ENCODE data around the gene SPG11. TPM values are rescaled to one million over a fixed set of nuclear protein-coding genes. Genes with fewer than 3 reads are reported as not detected.

The SPG11 gene
- total and polyA plus RNA-seq, 2 donors from 2014 or later, result 35.3 to 100 TPM

DNA sequence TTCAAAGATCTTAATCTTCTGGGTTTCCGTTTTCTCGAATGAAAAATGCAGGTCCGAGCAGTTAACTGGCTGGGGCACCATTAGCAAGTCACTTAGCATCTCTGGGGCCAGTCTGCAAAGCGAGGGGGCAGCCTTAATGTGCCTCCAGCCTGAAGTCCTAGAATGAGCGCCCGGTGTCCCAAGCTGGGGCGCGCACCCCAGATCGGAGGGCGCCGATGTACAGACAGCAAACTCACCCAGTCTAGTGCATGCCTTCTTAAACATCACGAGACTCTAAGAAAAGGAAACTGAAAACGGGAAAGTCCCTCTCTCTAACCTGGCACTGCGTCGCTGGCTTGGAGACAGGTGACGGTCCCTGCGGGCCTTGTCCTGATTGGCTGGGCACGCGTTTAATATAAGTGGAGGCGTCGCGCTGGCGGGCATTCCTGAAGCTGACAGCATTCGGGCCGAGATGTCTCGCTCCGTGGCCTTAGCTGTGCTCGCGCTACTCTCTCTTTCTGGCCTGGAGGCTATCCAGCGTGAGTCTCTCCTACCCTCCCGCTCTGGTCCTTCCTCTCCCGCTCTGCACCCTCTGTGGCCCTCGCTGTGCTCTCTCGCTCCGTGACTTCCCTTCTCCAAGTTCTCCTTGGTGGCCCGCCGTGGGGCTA, 47.8 kb upstream of the SPG11 start, which contains the start of the genes B2M and PATL2:
TSS of gene B2M (plus strand) at position 422 of the 647 bp plus-strand sequence. CDS start at position 452, 30 bp downstream.
TSS of gene PATL2 (minus strand) at position 228 of the 647 bp plus-strand sequence. CDS start 34,833 bp downstream, outside the sequence.
- H3K27me3 ChIP-seq (ENCODE audit: control insufficient read depth, insufficient read depth, low read length), result no peaks in the 10 kb centered on the region
- H3K9ac ChIP-seq (ENCODE audit: low read length in 3 of 3), result peak within 1 kb of the TSS; percentile 74 to 99 (median 89)
- H3K4me1 ChIP-seq (ENCODE audit: control insufficient read depth in 2 of 3, insufficient read depth in 2 of 3, low read depth in 1 of 3, low read length in 3 of 3), result peaks cover 0 to 3% (median 0%) of the 10 kb centered on the region in 3 donors
- TF ChIP-seq, protein P1, sequence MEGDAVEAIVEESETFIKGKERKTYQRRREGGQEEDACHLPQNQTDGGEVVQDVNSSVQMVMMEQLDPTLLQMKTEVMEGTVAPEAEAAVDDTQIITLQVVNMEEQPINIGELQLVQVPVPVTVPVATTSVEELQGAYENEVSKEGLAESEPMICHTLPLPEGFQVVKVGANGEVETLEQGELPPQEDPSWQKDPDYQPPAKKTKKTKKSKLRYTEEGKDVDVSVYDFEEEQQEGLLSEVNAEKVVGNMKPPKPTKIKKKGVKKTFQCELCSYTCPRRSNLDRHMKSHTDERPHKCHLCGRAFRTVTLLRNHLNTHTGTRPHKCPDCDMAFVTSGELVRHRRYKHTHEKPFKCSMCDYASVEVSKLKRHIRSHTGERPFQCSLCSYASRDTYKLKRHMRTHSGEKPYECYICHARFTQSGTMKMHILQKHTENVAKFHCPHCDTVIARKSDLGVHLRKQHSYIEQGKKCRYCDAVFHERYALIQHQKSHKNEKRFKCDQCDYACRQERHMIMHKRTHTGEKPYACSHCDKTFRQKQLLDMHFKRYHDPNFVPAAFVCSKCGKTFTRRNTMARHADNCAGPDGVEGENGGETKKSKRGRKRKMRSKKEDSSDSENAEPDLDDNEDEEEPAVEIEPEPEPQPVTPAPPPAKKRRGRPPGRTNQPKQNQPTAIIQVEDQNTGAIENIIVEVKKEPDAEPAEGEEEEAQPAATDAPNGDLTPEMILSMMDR (IDR thresholded peaks at IDR 0.05; ENCODE audit: borderline replicate concordance, extremely low read depth, insufficient read depth), result peak; percentile 3
- no peaks in the 10 kb centered on the region for H3K9me3 ChIP-seq (ENCODE audit: control insufficient read depth in 2 of 3, insufficient read depth in 1 of 3, low read length in 3 of 3)
- peaks cover 0 to 15% (median 10%) of the 10 kb centered on the region in 3 donors for H3K36me3 ChIP-seq (ENCODE audit: control insufficient read depth in 2 of 3, insufficient read depth in 3 of 3, low read length in 3 of 3)
- intact Hi-C loops (cut with DNase I), result no loop called here
- FAIRE-seq (peak; percentile 70), DNase-seq (peak; percentile 98 to 99 (median 99))
- H3K27ac ChIP-seq (ENCODE audit: low read depth in 2 of 2, low read length in 2 of 2), result peak within 1 kb of the TSS; percentile 99 to 100
- H3K4me3 ChIP-seq (ENCODE audit: low read length in 3 of 3), result peak within 1 kb of the TSS; percentile 81 to 98 (median 91)

DNA sequence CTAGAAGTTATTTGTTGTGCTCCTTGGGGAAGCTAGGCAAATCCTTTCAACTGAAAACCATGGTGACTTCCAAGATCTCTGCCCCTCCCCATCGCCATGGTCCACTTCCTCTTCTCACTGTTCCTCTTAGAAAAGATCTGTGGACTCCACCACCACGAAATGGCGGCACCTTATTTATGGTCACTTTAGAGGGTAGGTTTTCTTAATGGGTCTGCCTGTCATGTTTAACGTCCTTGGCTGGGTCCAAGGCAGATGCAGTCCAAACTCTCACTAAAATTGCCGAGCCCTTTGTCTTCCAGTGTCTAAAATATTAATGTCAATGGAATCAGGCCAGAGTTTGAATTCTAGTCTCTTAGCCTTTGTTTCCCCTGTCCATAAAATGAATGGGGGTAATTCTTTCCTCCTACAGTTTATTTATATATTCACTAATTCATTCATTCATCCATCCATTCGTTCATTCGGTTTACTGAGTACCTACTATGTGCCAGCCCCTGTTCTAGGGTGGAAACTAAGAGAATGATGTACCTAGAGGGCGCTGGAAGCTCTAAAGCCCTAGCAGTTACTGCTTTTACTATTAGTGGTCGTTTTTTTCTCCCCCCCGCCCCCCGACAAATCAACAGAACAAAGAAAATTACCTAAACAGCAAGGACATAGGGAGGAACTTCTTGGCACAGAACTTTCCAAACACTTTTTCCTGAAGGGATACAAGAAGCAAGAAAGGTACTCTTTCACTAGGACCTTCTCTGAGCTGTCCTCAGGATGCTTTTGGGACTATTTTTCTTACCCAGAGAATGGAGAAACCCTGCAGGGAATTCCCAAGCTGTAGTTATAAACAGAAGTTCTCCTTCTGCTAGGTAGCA, 47.0 kb upstream of the SPG11 start:
- Histone ChIP-seq H3K9me3 (ENCODE audit: control insufficient read depth in 2 of 3, insufficient read depth in 1 of 3, low read length in 3 of 3) (no peaks in the 10 kb centered on the region), H3K4me1 (ENCODE audit: control insufficient read depth in 2 of 3, insufficient read depth in 2 of 3, low read depth in 1 of 3, low read length in 3 of 3) (no peaks in the 10 kb centered on the region), H3K4me3 (ENCODE audit: low read length in 3 of 3) (peak overlapping the region; percentile 81 to 98 (median 91)), H3K27ac (ENCODE audit: low read depth in 2 of 2, low read length in 2 of 2) (peak overlapping the region; percentile 99 to 100), H3K36me3 (ENCODE audit: control insufficient read depth in 2 of 3, insufficient read depth in 3 of 3, low read length in 3 of 3) (peaks cover 0 to 8% (median 3%) of the 10 kb centered on the region in 3 donors), H3K9ac (ENCODE audit: low read length in 3 of 3) (peak overlapping the region; percentile 74 to 99 (median 89)), H3K27me3 (ENCODE audit: control insufficient read depth, insufficient read depth, low read length) (no peaks in the 10 kb centered on the region)
- TF ChIP-seq, protein P1 (IDR thresholded peaks at IDR 0.05; ENCODE audit: borderline replicate concordance, extremely low read depth, insufficient read depth), result peak; percentile 30
- DNase-seq, result peak in 2 of 5 donors; percentile 19 to 76
- intact Hi-C loops (cut with DNase I), result no loop called here
- no peak for FAIRE-seq

DNA sequence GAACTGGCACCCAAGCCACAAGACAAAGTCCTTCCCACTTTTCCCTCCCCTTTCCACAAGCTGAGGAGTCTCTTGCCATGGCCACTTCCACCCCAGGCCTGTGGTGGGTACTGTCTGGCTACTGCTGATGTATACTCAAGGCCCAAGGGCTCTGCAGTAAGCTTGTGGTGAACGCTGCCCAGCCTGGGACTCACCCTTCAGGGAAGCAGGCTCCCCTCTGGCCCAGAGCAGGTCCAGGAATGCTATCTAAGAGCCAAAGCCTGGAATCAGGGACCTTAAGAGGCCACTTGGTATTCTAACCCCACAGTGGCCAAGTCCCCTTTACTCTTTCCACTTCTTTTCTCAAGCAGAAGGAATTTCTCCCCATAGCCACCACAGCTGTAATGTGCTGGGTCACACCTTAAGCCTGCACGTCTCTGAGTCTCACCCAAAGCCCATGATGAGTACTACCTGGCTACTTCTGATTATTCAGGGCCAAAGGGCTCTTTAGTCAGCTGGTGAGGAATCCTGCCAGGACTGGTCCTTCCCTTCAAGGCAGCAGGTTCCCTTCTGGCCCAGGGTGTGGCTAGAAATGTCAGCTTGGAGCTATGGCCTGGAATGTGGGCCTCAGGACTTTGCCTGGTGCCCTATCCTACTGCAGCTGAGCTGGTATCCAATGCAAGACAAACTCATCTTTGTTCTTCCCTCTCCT, 43.6 kb upstream of the SPG11 start:
- Histone ChIP-seq H3K27me3 (ENCODE audit: control insufficient read depth, insufficient read depth, low read length) (no peaks in the 10 kb centered on the region), H3K4me1 (ENCODE audit: control insufficient read depth in 2 of 3, insufficient read depth in 2 of 3, low read depth in 1 of 3, low read length in 3 of 3) (no peaks in the 10 kb centered on the region), H3K36me3 (ENCODE audit: control insufficient read depth in 2 of 3, insufficient read depth in 3 of 3, low read length in 3 of 3) (no peaks in the 10 kb centered on the region), H3K9ac (ENCODE audit: low read length in 3 of 3) (no peak overlapping the region), H3K4me3 (ENCODE audit: low read length in 3 of 3) (no peak overlapping the region), H3K9me3 (ENCODE audit: control insufficient read depth in 2 of 3, insufficient read depth in 1 of 3, low read length in 3 of 3) (no peaks in the 10 kb centered on the region), H3K27ac (ENCODE audit: low read depth in 2 of 2, low read length in 2 of 2) (no peak overlapping the region)
- intact Hi-C loops (cut with DNase I), result no loop called here
- no peak for FAIRE-seq
- no peak for DNase-seq
- TF ChIP-seq, protein P1 (IDR thresholded peaks at IDR 0.05; ENCODE audit: borderline replicate concordance, extremely low read depth, insufficient read depth), result no peak
